Measurements from ENCODE around the gene SPATA31E1.

- TF ChIP-seq POLR2A (IDR thresholded peaks at IDR 0.05; ENCODE audit: low read length) (no peak), GATA1 (IDR thresholded peaks at IDR 0.05; ENCODE audit: low read depth, low read length) (no peak)
Observed at GRCh38 chr9:87871425-87872078, 11.1 kb upstream of the SPATA31E1 start.

All from erythroblast (primary cell).